H1 (cell line): ENCODE data around the gene LOXL1. TPM values are rescaled to one million over a fixed set of nuclear protein-coding genes. Genes with fewer than 3 reads are reported as not detected.

ENCODE experiments used
- ASH2L ChIP-seq: fragments of 200-600, 300-600 bp; sonication (generic); IDR thresholded peaks from one replicate; pipeline ENCODE4 v1.7.1; 2017; ENCODE audit warnings: low read length
- CHD7 ChIP-seq: fragments of 300-600 bp; sonication (generic); IDR thresholded peaks from 2 replicates; pipeline ENCODE4 v1.7.1; 2012; ENCODE audit warnings: low read length, moderate library complexity, mild to moderate bottlenecking, inconsistent platforms; ENCODE audit not compliant: insufficient replicate concordance
- E2F6 ChIP-seq: IDR thresholded peaks from 2 replicates; pipeline ENCODE4 v1.6.1; 2012; ENCODE audit warnings: inconsistent platforms
- EGR1 ChIP-seq: IDR thresholded peaks from 2 replicates; pipeline ENCODE4 v1.6.1; 2011; ENCODE audit warnings: low read depth, low read length, borderline replicate concordance
- GTF2F1 ChIP-seq: IDR thresholded peaks from 2 replicates; pipeline ENCODE4 v1.6.1; 2012; ENCODE audit warnings: low read depth, low read length, improper control_type of control experiment, borderline replicate concordance
- KDM1A ChIP-seq: fragments of 200-600, 300-600 bp; sonication (generic); IDR thresholded peaks from 2 replicates; pipeline ENCODE4 v1.7.1; 2016; ENCODE audit warnings: mild to moderate bottlenecking, low read length, borderline replicate concordance
- NRF1 ChIP-seq: IDR thresholded peaks from 2 replicates; pipeline ENCODE4 v1.6.1; 2011; ENCODE audit warnings: mild to moderate bottlenecking, low read depth, low read length, improper control_type of control experiment
- polyA plus RNA-seq, 7 experiments: library from polyadenylated mRNA; depleted of rRNA in 3 of 7; stranded (reverse) in 5 of 7; unstranded in 2 of 7; fragments of >200 nt in 5 of 7; fragments of 200-250 nt in 2 of 7; gene quantifications; 1 replicate in 5 of 7; 2 replicates in 1 of 7; 4 replicates in 1 of 7; pipeline versions ENCODE4 v1.2.1 to v1.2.3, GENCODE V29; 2011 to 2013; ENCODE audit warnings: missing spikeins in 2 of 7, mixed read lengths in 2 of 7
- total RNA-seq: library from RNA; stranded (reverse); fragmentation: NEBNext Ultra II Directional; extraction: Animal tissue kit (Norgen Biotek cat#: 25700); gene quantifications from 2 replicates; pipeline ENCODE4 v1.2.1, GENCODE V29; 2021

Gene LOXL1
- total and polyA plus RNA-seq, 2 of the 8 experiments (the other 6 are each of a cell fraction or from before 2014, with no cell fraction given), result 8.1 to 14.4 TPM

GRCh38 chr15:73978896-73979295 lies 52.6 kb downstream of the LOXL1 start (continued):
- TF ChIP-seq E2F6, result no peak
- TF ChIP-seq CHD7, result no peak
- no peak for TF ChIP-seq EGR1
- no peak for TF ChIP-seq ASH2L
- TF ChIP-seq GTF2F1, result no peak
- no peak for TF ChIP-seq NRF1
- no peak for TF ChIP-seq KDM1A
